Measurements from ENCODE around the gene CGB8. TPM values are rescaled to one million over a fixed set of nuclear protein-coding genes. Genes with fewer than 3 reads are reported as not detected.

Gene CGB8
- total RNA-seq, 1 donor from 2014 or later, result not detected

DNA sequence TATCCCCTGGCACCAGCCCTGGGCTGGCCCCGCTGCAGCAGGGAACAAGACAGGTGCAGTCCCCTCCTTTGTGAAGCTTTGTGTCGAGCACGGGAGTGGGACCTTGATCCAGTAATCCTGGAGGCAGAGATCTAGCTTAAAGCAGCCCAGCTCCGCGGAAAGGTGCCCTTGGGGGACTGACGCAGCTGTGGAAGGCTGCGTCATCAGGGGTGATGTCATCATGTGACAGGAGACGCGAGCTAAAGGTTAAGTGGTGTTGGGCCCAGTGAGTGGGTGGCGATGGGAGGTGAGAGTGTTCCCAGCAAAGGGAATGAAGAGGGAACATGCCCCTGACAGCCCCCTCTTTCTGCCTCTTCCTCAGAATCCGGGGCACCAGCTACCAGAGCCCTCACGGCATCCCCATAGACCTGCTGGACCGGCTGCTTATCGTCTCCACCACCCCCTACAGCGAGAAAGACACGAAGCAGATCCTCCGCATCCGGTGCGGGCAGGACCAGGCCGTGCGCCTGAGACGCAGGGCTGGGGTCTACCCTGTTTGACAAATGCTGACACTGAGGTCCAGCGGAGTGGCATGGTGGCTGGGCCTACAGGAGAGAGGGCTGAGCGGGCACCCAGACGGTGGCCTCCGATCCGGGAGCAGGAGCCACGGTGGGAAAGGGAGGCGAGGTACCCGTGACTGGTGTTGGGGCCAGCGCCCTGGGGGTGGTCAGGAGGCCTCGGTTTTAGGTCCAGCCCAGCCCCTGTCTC lies 34.6 kb downstream of the CGB8 start:
- TF ChIP-seq, protein P1, sequence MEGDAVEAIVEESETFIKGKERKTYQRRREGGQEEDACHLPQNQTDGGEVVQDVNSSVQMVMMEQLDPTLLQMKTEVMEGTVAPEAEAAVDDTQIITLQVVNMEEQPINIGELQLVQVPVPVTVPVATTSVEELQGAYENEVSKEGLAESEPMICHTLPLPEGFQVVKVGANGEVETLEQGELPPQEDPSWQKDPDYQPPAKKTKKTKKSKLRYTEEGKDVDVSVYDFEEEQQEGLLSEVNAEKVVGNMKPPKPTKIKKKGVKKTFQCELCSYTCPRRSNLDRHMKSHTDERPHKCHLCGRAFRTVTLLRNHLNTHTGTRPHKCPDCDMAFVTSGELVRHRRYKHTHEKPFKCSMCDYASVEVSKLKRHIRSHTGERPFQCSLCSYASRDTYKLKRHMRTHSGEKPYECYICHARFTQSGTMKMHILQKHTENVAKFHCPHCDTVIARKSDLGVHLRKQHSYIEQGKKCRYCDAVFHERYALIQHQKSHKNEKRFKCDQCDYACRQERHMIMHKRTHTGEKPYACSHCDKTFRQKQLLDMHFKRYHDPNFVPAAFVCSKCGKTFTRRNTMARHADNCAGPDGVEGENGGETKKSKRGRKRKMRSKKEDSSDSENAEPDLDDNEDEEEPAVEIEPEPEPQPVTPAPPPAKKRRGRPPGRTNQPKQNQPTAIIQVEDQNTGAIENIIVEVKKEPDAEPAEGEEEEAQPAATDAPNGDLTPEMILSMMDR (IDR thresholded peaks at IDR 0.05), result no peak
- H3K27me3 Mint-ChIP-seq (ENCODE audit: unreplicated experiment), result peaks cover 4% of the 10 kb centered on the region
- no peak for DNase-seq (ENCODE audit: extremely low spot score, unreplicated experiment)
- peaks cover 9% of the 10 kb centered on the region for H3K4me1 Mint-ChIP-seq (ENCODE audit: unreplicated experiment)
- no peaks in the 10 kb centered on the region for H3K9me3 Mint-ChIP-seq (ENCODE audit: unreplicated experiment)
- peaks cover 18% of the 10 kb centered on the region for H3K36me3 Mint-ChIP-seq (ENCODE audit: unreplicated experiment)
- no peak overlapping the region for H3K27ac Mint-ChIP-seq (ENCODE audit: unreplicated experiment)
- no peak overlapping the region for H3K4me3 Mint-ChIP-seq (ENCODE audit: unreplicated experiment)

DNA sequence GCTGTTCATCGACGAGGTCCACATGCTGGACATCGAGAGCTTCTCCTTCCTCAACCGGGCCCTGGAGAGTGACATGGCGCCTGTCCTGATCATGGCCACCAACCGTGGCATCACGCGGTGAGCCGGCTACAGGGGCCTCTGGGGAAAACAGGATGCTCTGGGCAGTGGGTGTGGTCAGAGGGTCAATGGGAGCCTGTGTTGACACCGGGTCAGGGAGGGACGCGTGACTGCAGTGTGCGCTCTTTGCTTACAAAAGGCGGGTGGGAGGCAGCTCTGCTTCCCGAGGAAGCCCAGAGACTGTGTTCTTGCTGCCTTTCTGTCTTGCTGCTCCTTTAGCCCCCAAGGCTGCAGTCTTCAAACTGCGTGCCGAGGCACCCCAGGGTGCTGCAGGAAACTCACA lies 37.7 kb downstream of the CGB8 start:
- Mint-ChIP-seq H3K36me3 (ENCODE audit: unreplicated experiment) (peaks cover 19% of the 10 kb centered on the region), H3K27me3 (ENCODE audit: unreplicated experiment) (no peaks in the 10 kb centered on the region), H3K4me3 (ENCODE audit: unreplicated experiment) (no peak overlapping the region), H3K9me3 (ENCODE audit: unreplicated experiment) (no peaks in the 10 kb centered on the region), H3K4me1 (ENCODE audit: unreplicated experiment) (no peaks in the 10 kb centered on the region), H3K27ac (ENCODE audit: unreplicated experiment) (no peak overlapping the region)
- TF ChIP-seq, protein P1 (IDR thresholded peaks at IDR 0.05), result no peak
- no peak for DNase-seq (ENCODE audit: extremely low spot score, unreplicated experiment)

DNA sequence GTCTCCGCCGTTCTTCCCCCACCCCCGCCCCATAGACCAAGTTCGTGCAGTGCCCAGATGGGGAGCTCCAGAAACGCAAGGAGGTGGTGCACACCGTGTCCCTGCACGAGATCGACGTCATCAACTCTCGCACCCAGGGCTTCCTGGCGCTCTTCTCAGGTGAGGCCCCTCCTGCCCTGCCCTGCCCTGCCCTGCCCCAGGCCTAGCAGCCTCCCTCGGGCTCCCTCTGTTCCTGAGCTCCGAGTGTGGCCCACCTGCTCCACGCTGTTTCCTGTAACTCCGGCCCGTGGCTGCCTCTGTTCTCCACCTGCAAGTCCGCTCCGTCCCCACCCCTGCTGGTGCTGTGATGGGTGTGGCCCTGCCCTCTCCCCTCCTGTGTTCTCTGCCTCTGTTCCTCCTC lies 38.5 kb downstream of the CGB8 start:
- DNase-seq (ENCODE audit: extremely low spot score, unreplicated experiment), result no peak
- Mint-ChIP-seq H3K4me1 (ENCODE audit: unreplicated experiment) (no peaks in the 10 kb centered on the region), H3K9me3 (ENCODE audit: unreplicated experiment) (no peaks in the 10 kb centered on the region), H3K4me3 (ENCODE audit: unreplicated experiment) (no peak overlapping the region), H3K27ac (ENCODE audit: unreplicated experiment) (no peak overlapping the region), H3K36me3 (ENCODE audit: unreplicated experiment) (peaks cover 15% of the 10 kb centered on the region), H3K27me3 (ENCODE audit: unreplicated experiment) (no peaks in the 10 kb centered on the region)
- TF ChIP-seq, protein P1 (IDR thresholded peaks at IDR 0.05), result no peak

DNA sequence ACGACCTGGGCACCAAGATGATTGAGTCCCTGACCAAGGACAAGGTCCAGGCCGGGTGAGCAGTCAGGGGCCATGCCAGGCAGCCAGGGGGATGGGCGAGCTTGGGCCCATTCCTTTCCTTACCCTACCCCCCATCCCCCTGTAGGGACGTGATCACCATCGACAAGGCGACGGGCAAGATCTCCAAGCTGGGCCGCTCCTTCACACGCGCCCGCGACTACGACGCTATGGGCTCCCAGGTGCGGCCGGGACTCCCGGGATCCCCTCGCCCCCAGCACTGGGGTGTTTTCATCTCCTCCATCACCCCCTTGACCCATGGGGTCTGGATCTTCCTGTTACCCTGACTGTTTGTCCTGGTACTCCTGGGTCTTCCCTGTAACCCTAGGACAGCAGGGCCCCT lies 39.1 kb downstream of the CGB8 start:
- Mint-ChIP-seq H3K4me3 (ENCODE audit: unreplicated experiment) (no peak overlapping the region), H3K4me1 (ENCODE audit: unreplicated experiment) (no peaks in the 10 kb centered on the region), H3K36me3 (ENCODE audit: unreplicated experiment) (peaks cover 13% of the 10 kb centered on the region), H3K27ac (ENCODE audit: unreplicated experiment) (no peak overlapping the region), H3K9me3 (ENCODE audit: unreplicated experiment) (no peaks in the 10 kb centered on the region), H3K27me3 (ENCODE audit: unreplicated experiment) (no peaks in the 10 kb centered on the region)
- no peak for DNase-seq (ENCODE audit: extremely low spot score, unreplicated experiment)
- TF ChIP-seq, protein P1 (IDR thresholded peaks at IDR 0.05), result no peak

DNA sequence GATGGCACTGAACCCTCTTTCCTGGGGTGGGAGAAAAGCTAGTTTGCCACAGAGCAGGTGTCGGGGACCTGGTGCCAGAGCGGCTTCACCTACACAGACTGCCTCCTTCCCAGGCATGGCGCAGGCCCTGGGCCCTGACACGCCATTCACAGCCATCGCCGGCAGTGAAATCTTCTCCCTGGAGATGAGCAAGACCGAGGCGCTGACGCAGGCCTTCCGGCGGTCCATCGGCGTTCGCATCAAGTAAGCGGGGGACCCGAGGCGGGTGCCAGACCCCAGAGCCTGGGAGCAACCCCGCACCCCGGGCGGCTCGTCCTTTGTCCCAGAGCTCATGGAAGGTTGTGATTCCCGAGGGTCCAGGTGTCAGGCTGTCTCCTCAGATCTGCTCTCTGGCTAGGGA lies 42.0 kb downstream of the CGB8 start:
- no peak overlapping the region for H3K27ac Mint-ChIP-seq (ENCODE audit: unreplicated experiment)
- TF ChIP-seq, protein P1 (IDR thresholded peaks at IDR 0.05), result no peak
- no peak overlapping the region for H3K4me3 Mint-ChIP-seq (ENCODE audit: unreplicated experiment)
- H3K36me3 Mint-ChIP-seq (ENCODE audit: unreplicated experiment), result peaks cover 9% of the 10 kb centered on the region
- no peak for DNase-seq (ENCODE audit: extremely low spot score, unreplicated experiment)
- H3K4me1 Mint-ChIP-seq (ENCODE audit: unreplicated experiment), result no peaks in the 10 kb centered on the region
- H3K9me3 Mint-ChIP-seq (ENCODE audit: unreplicated experiment), result no peaks in the 10 kb centered on the region
- no peaks in the 10 kb centered on the region for H3K27me3 Mint-ChIP-seq (ENCODE audit: unreplicated experiment)
